MM.1S (cell line): ENCODE data around the gene CSKMT.

ENCODE experiments used
- DNase-seq: peaks from one replicate; pipeline ENCODE4 v3.0.0-alpha.2; 2015
- H2AFZ ChIP-seq: fragments of 300-600 bp; sonication (generic); 2 replicates; pipeline ENCODE4 v1.6.0; 2016; ENCODE audit warnings: antibody characterized with exemption, low read length
- H3F3A ChIP-seq: fragments of 300-600 bp; sonication (generic); 2 replicates; pipeline ENCODE4 v1.6.1; 2016; ENCODE audit warnings: mild to moderate bottlenecking, antibody characterized with exemption, low read length, moderate library complexity, mixed read lengths; ENCODE audit not compliant: insufficient read depth
- H3K27ac ChIP-seq: fragments of 300-600 bp; sonication (generic); 2 replicates; pipeline ENCODE4 v1.5.1; 2016; ENCODE audit warnings: mild to moderate bottlenecking, low read length
- H3K27me3 ChIP-seq: fragments of 300-600 bp; sonication (generic); replicated peaks from 2 replicates; pipeline ENCODE4 v1.6.0; 2016; ENCODE audit warnings: low read length; ENCODE audit not compliant: insufficient read depth
- H3K36me3 ChIP-seq: fragments of 300-600 bp; sonication (generic); replicated peaks from 2 replicates; pipeline ENCODE4 v1.6.1; 2016; ENCODE audit warnings: mild to moderate bottlenecking, low read length, mixed read lengths; ENCODE audit not compliant: insufficient read depth
- H3K4me1 ChIP-seq: fragments of 300-600 bp; sonication (generic); 2 replicates; pipeline ENCODE4 v1.6.1; 2016; ENCODE audit warnings: low read length, mixed read lengths
- H3K4me2 ChIP-seq: fragments of 300-600 bp; sonication (generic); 2 replicates; pipeline ENCODE4 v1.6.0; 2016; ENCODE audit warnings: low read depth, low read length
- H3K4me3 ChIP-seq: fragments of 300-600 bp; sonication (generic); 2 replicates; pipeline ENCODE4 v1.5.1; 2016; ENCODE audit warnings: low read length, mixed read lengths
- H3K79me2 ChIP-seq: fragments of 300-600 bp; sonication (generic); 2 replicates; pipeline ENCODE4 v1.6.1; 2016; ENCODE audit warnings: mixed run types, low read length, mixed read lengths
- H3K9ac ChIP-seq: fragments of 300-600 bp; sonication (generic); 2 replicates; pipeline ENCODE4 v1.6.1; 2016; ENCODE audit warnings: low read length, mixed read lengths
- H3K9me2 ChIP-seq: fragments of 300-600 bp; sonication (generic); replicated peaks from 2 replicates; pipeline ENCODE4 v1.6.1; 2016; ENCODE audit warnings: mild to moderate bottlenecking, low read length, mixed read lengths; ENCODE audit not compliant: insufficient read depth
- H3K9me3 ChIP-seq: fragments of 300-600 bp; sonication (generic); replicated peaks from 2 replicates; pipeline ENCODE4 v1.6.1; 2016; ENCODE audit warnings: mild to moderate bottlenecking, low read length, mixed read lengths; ENCODE audit not compliant: insufficient read depth
- H4K20me1 ChIP-seq: fragments of 300-600 bp; sonication (generic); 2 replicates; pipeline ENCODE4 v1.6.1; 2016; ENCODE audit warnings: mild to moderate bottlenecking, low read length, moderate library complexity, mixed read lengths; ENCODE audit not compliant: insufficient read depth
- CTCF ChIP-seq: fragments of 300-600 bp; sonication (generic); IDR thresholded peaks from 2 replicates; pipeline ENCODE4 v1.5.1; 2016; ENCODE audit warnings: antibody characterized with exemption, low read length, mixed read lengths
- EZH2 ChIP-seq: fragments of 300-600 bp; sonication (generic); optimal IDR thresholded peaks from 2 replicates; pipeline ENCODE3; 2017; ENCODE audit warnings: low read depth, mild to moderate bottlenecking, antibody characterized with exemption, low read length, mixed read lengths
- EZH2phosphoT487 ChIP-seq: fragments of 300-600 bp; sonication (generic); IDR thresholded peaks from 2 replicates; pipeline ENCODE4 v1.6.1; 2018; ENCODE audit warnings: antibody characterized with exemption, low read length

CSKMT gene

GRCh38 chr11:62708392-62708791 is 43.3 kb downstream of the CSKMT start:
- H3F3A ChIP-seq, result peaks cover 53% of the 10 kb centered on the region
- no peak for DNase-seq
- H3K9me2 ChIP-seq, result no peaks in the 10 kb centered on the region
- peak overlapping the region; percentile 70 for H3K4me3 ChIP-seq
- no peak for TF ChIP-seq EZH2phosphoT487
- no peak for TF ChIP-seq CTCF
- no peak for TF ChIP-seq EZH2
- H3K9me3 ChIP-seq, result no peaks in the 10 kb centered on the region
- peak overlapping the region; percentile 96 for H3K4me2 ChIP-seq
- peak overlapping the region; percentile 68 for H2AFZ ChIP-seq
- peak overlapping the region; percentile 93; the same call in 1 of the 2 replicates for H3K27ac ChIP-seq
- peaks cover 48% of the 10 kb centered on the region for H3K4me1 ChIP-seq
- no peaks in the 10 kb centered on the region for H3K27me3 ChIP-seq
- H3K36me3 ChIP-seq, result no peaks in the 10 kb centered on the region
- H3K9ac ChIP-seq, result peak overlapping the region; percentile 93; the same call in 1 of the 2 replicates
- peaks cover 37% of the 10 kb centered on the region for H3K79me2 ChIP-seq
- no peaks in the 10 kb centered on the region for H4K20me1 ChIP-seq

- H3K79me2 ChIP-seq, result peaks cover 37% of the 10 kb centered on the region
- peaks cover 57% of the 10 kb centered on the region for H3F3A ChIP-seq
- no peaks in the 10 kb centered on the region for H3K9me3 ChIP-seq
- peak overlapping the region; percentile 93 for H3K9ac ChIP-seq
- no peaks in the 10 kb centered on the region for H3K9me2 ChIP-seq
- peak overlapping the region; percentile 96 for H3K4me2 ChIP-seq
- peak overlapping the region; percentile 68 for H2AFZ ChIP-seq
- H3K4me3 ChIP-seq, result peak overlapping the region; percentile 70
- no peaks in the 10 kb centered on the region for H3K27me3 ChIP-seq
- H3K4me1 ChIP-seq, result peaks cover 52% of the 10 kb centered on the region
- H4K20me1 ChIP-seq, result no peaks in the 10 kb centered on the region
- TF ChIP-seq EZH2 (no peak), CTCF (no peak), EZH2phosphoT487 (no peak)
- H3K27ac ChIP-seq, result peak overlapping the region; percentile 93; the same call in 1 of the 2 replicates
- no peaks in the 10 kb centered on the region for H3K36me3 ChIP-seq
- DNase-seq, result no peak
These were observed 43.7 kb downstream of the CSKMT start for GRCh38 chr11:62708793-62709192.

- no peaks in the 10 kb centered on the region for H3K36me3 ChIP-seq
- TF ChIP-seq EZH2phosphoT487, result no peak
- no peak for TF ChIP-seq CTCF
- no peak for TF ChIP-seq EZH2
- H2AFZ ChIP-seq, result peak overlapping the region; percentile 80
- H3K27me3 ChIP-seq, result no peaks in the 10 kb centered on the region
- peak overlapping the region; percentile 93 for H3K9ac ChIP-seq
- H3K9me3 ChIP-seq, result no peaks in the 10 kb centered on the region
- no peaks in the 10 kb centered on the region for H3K9me2 ChIP-seq
- H3K27ac ChIP-seq, result peak overlapping the region; percentile 93
- H3K4me2 ChIP-seq, result peak overlapping the region; percentile 96
- peaks cover 61% of the 10 kb centered on the region for H3F3A ChIP-seq
- peaks cover 41% of the 10 kb centered on the region for H3K79me2 ChIP-seq
- peak overlapping the region; percentile 70 for H3K4me3 ChIP-seq
- peak; percentile 98 for DNase-seq
- no peaks in the 10 kb centered on the region for H4K20me1 ChIP-seq
- peaks cover 57% of the 10 kb centered on the region for H3K4me1 ChIP-seq
These were observed 44.3 kb downstream of the CSKMT start for GRCh38 chr11:62709247-62710000.
